Nephron (organoid): ENCODE measurements around the gene PRDM7.

ENCODE experiments used
- H3K27ac Mint-ChIP-seq, 3 experiments: 2 replicates each; pipeline ENCODE4 v1.8.0; 2020; ENCODE audit warnings: mixed read lengths in 3 of 3, mild to moderate bottlenecking in 2 of 3, moderate library complexity in 1 of 3
- H3K27me3 Mint-ChIP-seq: 2 replicates; pipeline ENCODE4 v1.8.0; 2021; ENCODE audit warnings: low read depth, mild to moderate bottlenecking, moderate library complexity, mixed read lengths
- H3K36me3 Mint-ChIP-seq: 2 replicates; pipeline ENCODE4 v1.8.0; 2020; ENCODE audit warnings: low read depth, mixed read lengths
- H3K4me1 Mint-ChIP-seq: 2 replicates; pipeline ENCODE4 v1.8.0; 2020; ENCODE audit warnings: mixed read lengths
- H3K4me3 Mint-ChIP-seq, 3 experiments: 2 replicates each; pipeline ENCODE4 v1.8.0; 2020; ENCODE audit warnings: mild to moderate bottlenecking in 3 of 3, mixed read lengths in 3 of 3, moderate library complexity in 2 of 3
- H3K9me3 Mint-ChIP-seq: 2 replicates; pipeline ENCODE4 v1.8.0; 2020; ENCODE audit warnings: mixed read lengths
- TF ChIP-seq, protein P1 (sequence below), 3 experiments: fragments of 200-600 bp; sonication (generic); IDR thresholded peaks; one replicate each; pipeline ENCODE4 v1.5.0; 2021; ENCODE audit warnings: antibody characterized with exemption in 3 of 3; ENCODE audit not compliant: unreplicated experiment in 3 of 3

PRDM7 gene

DNA sequence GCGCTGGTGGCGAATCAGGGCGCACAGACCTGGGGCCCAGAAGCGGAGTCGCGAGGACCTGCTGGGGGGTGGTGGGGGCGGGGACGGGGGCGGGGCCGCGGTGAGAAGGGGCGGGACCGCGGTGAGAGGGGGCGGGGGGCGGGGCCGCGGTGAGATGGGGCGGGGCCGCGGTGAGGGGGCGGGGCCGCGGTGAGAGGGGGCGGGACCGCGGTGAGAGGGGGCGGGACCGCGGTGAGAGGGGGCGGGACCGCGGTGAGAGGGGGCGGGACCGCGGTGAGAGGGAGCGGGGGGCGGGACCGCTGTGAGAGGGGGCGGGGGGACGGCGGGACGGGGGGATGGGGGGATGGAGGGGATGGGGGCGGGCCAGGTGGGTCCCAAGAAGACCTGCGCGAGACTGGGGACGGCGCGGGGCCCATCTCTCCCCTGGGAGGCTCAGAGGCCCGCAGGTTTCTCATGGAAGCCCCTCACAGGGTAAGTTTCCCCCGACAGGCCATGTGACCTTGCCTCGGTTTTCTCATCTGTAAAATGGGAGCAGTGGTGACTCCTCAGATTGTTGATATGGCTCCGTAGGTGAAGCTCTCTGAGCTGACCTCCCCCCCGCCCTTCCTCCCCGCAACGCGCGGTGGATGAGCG lies 29.3 kb downstream of the PRDM7 start:
- Mint-ChIP-seq H3K9me3 (peaks cover 4% of the 10 kb centered on the region), H3K27ac (peak overlapping the region; percentile 67 to 90 (median 83)), H3K4me3 (peak overlapping the region; percentile 45 to 78 (median 50)), H3K4me1 (peaks cover 23% of the 10 kb centered on the region), H3K36me3 (no peaks in the 10 kb centered on the region), H3K27me3 (peaks cover 10% of the 10 kb centered on the region)
- TF ChIP-seq, protein P1, sequence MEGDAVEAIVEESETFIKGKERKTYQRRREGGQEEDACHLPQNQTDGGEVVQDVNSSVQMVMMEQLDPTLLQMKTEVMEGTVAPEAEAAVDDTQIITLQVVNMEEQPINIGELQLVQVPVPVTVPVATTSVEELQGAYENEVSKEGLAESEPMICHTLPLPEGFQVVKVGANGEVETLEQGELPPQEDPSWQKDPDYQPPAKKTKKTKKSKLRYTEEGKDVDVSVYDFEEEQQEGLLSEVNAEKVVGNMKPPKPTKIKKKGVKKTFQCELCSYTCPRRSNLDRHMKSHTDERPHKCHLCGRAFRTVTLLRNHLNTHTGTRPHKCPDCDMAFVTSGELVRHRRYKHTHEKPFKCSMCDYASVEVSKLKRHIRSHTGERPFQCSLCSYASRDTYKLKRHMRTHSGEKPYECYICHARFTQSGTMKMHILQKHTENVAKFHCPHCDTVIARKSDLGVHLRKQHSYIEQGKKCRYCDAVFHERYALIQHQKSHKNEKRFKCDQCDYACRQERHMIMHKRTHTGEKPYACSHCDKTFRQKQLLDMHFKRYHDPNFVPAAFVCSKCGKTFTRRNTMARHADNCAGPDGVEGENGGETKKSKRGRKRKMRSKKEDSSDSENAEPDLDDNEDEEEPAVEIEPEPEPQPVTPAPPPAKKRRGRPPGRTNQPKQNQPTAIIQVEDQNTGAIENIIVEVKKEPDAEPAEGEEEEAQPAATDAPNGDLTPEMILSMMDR (IDR thresholded peaks at IDR 0.05; ENCODE audit: unreplicated experiment in 3 of 3), result no peak

GRCh38 chr16:90046971-90047713 lies 30.0 kb downstream of the PRDM7 start:
- H3K27ac Mint-ChIP-seq, result peak overlapping the region in 2 of 3 experiments; percentile 64
- TF ChIP-seq, protein P1 (IDR thresholded peaks at IDR 0.05; ENCODE audit: unreplicated experiment in 3 of 3), result no peak
- no peaks in the 10 kb centered on the region for H3K36me3 Mint-ChIP-seq
- H3K27me3 Mint-ChIP-seq, result peaks cover 10% of the 10 kb centered on the region
- peaks cover 4% of the 10 kb centered on the region for H3K9me3 Mint-ChIP-seq
- peak overlapping the region in 2 of 3 experiments; percentile 64 to 68 for H3K4me3 Mint-ChIP-seq
- H3K4me1 Mint-ChIP-seq, result peaks cover 23% of the 10 kb centered on the region

GRCh38 chr16:90046122-90046970 lies 30.8 kb downstream of the PRDM7 start:
- Mint-ChIP-seq H3K4me3 (peak overlapping the region; percentile 60 to 68 (median 64)), H3K27me3 (peaks cover 10% of the 10 kb centered on the region), H3K36me3 (no peaks in the 10 kb centered on the region), H3K27ac (peak overlapping the region; percentile 38 to 64 (median 64)), H3K9me3 (no peaks in the 10 kb centered on the region), H3K4me1 (peaks cover 23% of the 10 kb centered on the region)
- TF ChIP-seq, protein P1 (IDR thresholded peaks at IDR 0.05; ENCODE audit: unreplicated experiment in 3 of 3), result no peak

GRCh38 chr16:90044111-90044551 lies 33.0 kb downstream of the PRDM7 start:
- TF ChIP-seq, protein P1 (IDR thresholded peaks at IDR 0.05; ENCODE audit: unreplicated experiment in 3 of 3), result no peak
- H3K36me3 Mint-ChIP-seq, result no peaks in the 10 kb centered on the region
- peak overlapping the region in 1 of 3 experiments; percentile 38 for H3K27ac Mint-ChIP-seq
- H3K4me1 Mint-ChIP-seq, result peaks cover 18% of the 10 kb centered on the region
- H3K4me3 Mint-ChIP-seq, result no peak overlapping the region
- H3K9me3 Mint-ChIP-seq, result no peaks in the 10 kb centered on the region
- H3K27me3 Mint-ChIP-seq, result peaks cover 10% of the 10 kb centered on the region

DNA sequence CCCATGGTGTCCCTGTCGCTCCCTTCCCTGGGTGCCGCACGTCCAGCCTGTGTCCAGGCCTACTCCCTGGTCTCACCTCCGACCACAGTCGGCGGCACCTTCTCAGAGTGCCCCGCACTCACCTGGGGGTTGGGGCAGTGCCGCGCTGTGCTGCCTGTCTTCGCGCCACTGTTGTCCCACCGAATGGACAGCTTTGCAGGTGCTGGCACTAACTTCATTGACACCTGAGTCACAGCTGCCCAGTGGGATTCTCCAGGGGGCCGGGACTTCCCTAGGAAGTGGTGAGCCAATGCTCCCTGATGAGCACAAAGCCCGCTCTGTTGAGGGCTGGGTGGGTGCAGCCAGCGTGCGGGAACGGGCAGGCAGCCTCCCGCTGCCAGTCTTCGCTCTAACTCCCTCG lies 33.6 kb downstream of the PRDM7 start:
- no peak overlapping the region for H3K4me3 Mint-ChIP-seq
- H3K9me3 Mint-ChIP-seq, result no peaks in the 10 kb centered on the region
- H3K4me1 Mint-ChIP-seq, result peaks cover 13% of the 10 kb centered on the region
- H3K36me3 Mint-ChIP-seq, result no peaks in the 10 kb centered on the region
- H3K27ac Mint-ChIP-seq, result no peak overlapping the region
- TF ChIP-seq, protein P1 (IDR thresholded peaks at IDR 0.05; ENCODE audit: unreplicated experiment in 3 of 3), result no peak
- peaks cover 9% of the 10 kb centered on the region for H3K27me3 Mint-ChIP-seq
